Measurements from ENCODE around the gene PRL.
A peak's percentile ranks its signal among the peaks of the same experiment; 100 is the strongest.

Gene PRL

GRCh38 chr6:22290045-22290444 lies 6.8 kb downstream of the PRL start:
- DNase-seq, result no peak

- no peak for DNase-seq
These were observed 8.1 kb downstream of the PRL start for GRCh38 chr6:22288721-22289120.

GRCh38 chr6:22284666-22285065 lies 12.2 kb downstream of the PRL start:
- DNase-seq, result no peak

- DNase-seq, result no peak
These were observed 15.3 kb downstream of the PRL start for GRCh38 chr6:22281341-22282085.

GRCh38 chr6:22279427-22279826 lies 17.4 kb downstream of the PRL start:
- no peak for DNase-seq

GRCh38 chr6:22271081-22271480 lies 25.8 kb downstream of the PRL start:
- no peak for DNase-seq

- DNase-seq, result no peak
These were observed 33.1 kb downstream of the PRL start for GRCh38 chr6:22263748-22264147.

GRCh38 chr6:22254886-22255285 lies 42.0 kb downstream of the PRL start:
- no peak for DNase-seq

- DNase-seq, result no peak
These were observed 42.7 kb downstream of the PRL start for GRCh38 chr6:22253955-22254655.

- no peak for DNase-seq
These were observed 45.5 kb downstream of the PRL start for GRCh38 chr6:22251348-22251747.

- peak; percentile 59 for DNase-seq
These were observed 46.4 kb downstream of the PRL start for GRCh38 chr6:22250486-22250885.

GRCh38 chr6:22249711-22250350 lies 47.0 kb downstream of the PRL start:
- no peak for DNase-seq

- DNase-seq, result no peak
These were observed 48.1 kb downstream of the PRL start for GRCh38 chr6:22248513-22249308.

- no peak for DNase-seq
These were observed 48.8 kb downstream of the PRL start for GRCh38 chr6:22247916-22248482.

GRCh38 chr6:22240025-22240424 lies 56.8 kb downstream of the PRL start:
- no peak for DNase-seq

- DNase-seq, result no peak
These were observed 57.4 kb downstream of the PRL start for GRCh38 chr6:22239261-22239921.

- no peak for DNase-seq
These were observed 58.0 kb downstream of the PRL start for GRCh38 chr6:22238861-22239260.

- no peak for DNase-seq
These were observed 59.3 kb downstream of the PRL start for GRCh38 chr6:22237526-22237925.
